Stimulated activated CD8-positive, alpha-beta memory T cell treated with anti-CD3 and anti-CD28 coated beads, Interleukin-7, amount 100 ng/mL, for 48 hours (primary cell): Measurements from ENCODE around the gene FBLIM1.
"Not testable (repeated sequence)": the region's sequence is repeated elsewhere in the genome, so short reads cannot be mapped to it uniquely, and the experiment has no call there.

ENCODE experiments used
- DNase-seq, 2 donors: peaks; one replicate each; pipeline ENCODE4 v3.0.0-alpha.2; 2020; ENCODE audit warnings: low read depth in 1 of 2; ENCODE audit errors: extremely low read depth in 1 of 2

The FBLIM1 gene

GRCh38 chr1:15804060-15804459 lies 45.5 kb downstream of the FBLIM1 start:
- no peak for DNase-seq

DNA sequence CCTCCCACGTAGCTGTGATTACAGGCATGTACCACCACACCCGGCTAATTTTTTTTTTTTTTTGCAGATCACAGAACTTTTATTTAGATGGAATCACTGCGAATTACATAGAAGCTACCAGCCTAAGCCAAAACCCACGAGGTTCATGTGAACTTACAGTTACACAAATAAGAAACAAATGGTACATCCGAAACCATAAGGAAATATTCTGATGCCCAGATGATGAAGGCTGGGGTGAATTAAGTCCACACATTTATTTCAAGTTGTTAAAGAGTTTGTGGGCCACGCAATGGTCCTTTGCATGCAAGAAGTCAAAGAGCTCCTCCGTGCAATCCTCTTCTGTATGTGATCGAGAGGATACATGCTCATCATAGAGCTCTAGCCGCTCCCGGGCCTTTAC lies 48.5 kb downstream of the FBLIM1 start:
- DNase-seq: no peak

DNA sequence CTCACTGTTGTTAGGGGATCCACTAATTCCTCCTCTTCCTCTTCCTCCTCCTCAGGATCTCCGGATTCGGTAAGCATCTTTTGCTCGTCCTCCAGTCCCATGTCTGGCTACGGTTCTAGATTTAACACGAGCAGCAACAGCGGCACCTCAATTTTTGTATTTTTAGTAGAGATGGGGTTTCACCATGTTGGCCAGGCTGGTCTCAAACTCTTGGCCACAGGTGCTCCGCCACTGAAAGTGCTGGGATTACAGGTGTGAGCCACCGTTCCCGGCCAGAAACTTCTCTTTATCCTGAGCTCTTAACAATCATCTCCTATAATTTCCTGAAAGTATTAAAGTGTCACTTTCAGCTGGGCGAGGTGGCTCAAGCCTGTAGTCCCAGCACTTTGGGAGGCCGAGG lies 49.0 kb downstream of the FBLIM1 start, which contains the start of gene UQCRHL:
Gene UQCRHL, minus strand, starts transcription at position 101 of the 400 bp plus-strand sequence. Its CDS starts 0 bp downstream, at position 101.
- DNase-seq: not testable (repeated sequence)

GRCh38 chr1:15808955-15809354 lies 50.4 kb downstream of the FBLIM1 start:
- DNase-seq: no peak

DNA sequence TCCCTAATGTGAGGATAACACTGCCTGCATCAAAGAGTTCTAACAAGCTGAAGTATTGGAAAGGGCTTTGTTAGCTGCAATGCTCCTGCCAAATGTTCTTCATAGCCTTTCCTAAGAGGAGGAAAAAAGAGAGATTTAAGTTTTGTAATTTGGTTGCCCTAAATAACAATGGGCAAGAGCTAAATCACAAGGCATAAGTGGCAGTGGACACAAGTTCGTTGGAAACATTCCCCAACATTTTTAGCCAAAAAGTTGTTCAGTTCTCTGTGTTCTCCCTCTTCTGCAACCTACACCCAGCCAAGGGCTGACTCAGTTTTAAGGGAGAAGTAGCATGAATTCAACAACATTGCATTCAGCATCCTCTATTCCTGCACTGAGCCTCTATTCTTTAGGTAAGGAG lies 51.5 kb downstream of the FBLIM1 start:
- no peak for DNase-seq

DNA sequence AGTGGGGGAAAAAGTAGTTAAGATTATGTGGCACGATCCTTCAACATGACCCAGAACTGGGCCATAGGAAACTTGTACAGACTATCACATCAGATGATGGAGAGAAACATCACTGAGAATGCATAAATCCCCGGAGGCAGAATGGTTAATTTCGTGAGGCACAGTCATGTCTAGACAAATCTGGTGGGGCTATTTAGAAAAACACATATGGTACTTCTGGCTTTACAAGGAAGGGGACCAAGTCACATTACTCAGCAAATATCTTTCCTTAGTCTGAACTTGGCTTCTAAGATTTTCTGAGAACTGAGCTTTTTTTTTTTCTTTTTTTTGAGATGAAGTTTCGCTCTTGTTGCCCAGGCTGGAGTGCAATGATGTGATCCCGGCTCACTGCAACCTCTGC lies 58.1 kb downstream of the FBLIM1 start:
- no peak for DNase-seq

DNA sequence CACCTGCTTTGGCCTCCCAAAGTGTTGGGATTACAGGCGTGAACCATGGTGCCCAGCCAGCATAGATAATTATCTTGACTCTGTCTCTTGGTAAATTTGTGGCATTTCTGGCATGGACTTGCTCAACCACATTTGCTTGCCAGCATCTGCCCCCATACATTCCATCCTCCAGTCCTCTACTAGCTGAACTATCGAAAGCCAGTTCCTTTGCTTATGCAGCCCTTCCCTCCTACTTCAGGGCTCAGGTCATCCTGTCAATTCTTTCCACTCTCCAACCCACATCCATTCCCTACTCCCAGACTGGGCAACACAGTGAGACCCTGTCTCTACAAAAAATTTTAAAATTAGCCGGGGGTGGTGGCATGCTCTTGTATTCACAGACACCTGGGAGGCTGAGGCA lies 61.9 kb downstream of the FBLIM1 start:
- DNase-seq: no peak

GRCh38 chr1:15825800-15826199 lies 67.2 kb downstream of the FBLIM1 start:
- no peak for DNase-seq

DNA sequence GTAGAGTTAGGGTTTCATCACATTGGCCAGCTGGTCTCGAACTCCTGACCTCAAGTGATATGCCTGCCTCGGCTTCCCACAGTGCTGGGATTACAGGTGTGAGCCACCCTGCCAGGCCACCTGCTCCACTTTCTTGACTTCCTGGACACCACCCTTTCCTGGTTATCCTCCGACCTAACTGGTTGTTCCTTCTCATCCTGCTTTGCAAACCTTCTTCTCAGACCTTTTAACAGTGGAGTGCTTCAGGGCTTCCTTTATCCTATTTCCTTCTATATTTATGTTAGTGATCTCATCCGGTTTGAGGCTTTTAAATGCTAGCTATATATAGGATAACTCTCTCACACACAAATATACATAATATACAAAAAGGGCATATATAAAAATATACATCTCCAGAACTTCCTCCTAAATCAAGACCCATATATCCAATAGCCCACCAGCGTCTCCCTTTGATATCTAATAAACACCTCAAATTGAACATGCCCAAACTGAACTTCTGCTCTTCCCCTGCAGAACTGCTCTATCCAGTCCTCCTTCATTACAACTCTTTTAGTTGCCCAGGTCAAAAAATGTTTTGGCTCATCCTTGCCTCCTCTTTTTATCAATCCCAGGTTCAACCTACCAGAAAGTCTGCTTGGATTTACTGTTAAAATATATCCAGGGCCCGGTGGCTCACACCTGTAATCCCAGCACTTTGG lies 68.4 kb downstream of the FBLIM1 start:
- DNase-seq: no peak

DNA sequence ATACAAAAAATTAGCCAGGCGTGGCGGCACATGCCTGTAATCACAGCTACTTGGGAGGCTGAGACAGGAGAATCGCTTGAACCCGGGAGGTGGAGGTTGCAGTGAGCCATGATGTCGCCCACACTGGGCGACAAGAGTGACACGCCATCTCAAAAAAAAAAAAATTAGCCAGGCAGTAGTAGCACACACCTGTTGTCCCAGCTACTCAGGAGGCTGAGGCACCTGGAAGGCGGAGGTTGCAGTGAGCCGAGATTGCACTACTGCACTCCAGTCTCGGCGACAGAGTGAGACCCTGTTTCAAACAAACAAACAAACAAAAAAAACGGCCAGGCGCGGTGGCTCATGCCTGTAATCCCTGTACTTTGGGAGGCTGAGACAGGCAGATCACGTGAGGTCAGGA lies 69.0 kb downstream of the FBLIM1 start:
- DNase-seq: not testable (repeated sequence)

- DNase-seq: not testable (repeated sequence)
These were observed 70.3 kb downstream of the FBLIM1 start for GRCh38 chr1:15828931-15829330.

- no peak for DNase-seq
These were observed 71.7 kb downstream of the FBLIM1 start for GRCh38 chr1:15830258-15830657.

DNA sequence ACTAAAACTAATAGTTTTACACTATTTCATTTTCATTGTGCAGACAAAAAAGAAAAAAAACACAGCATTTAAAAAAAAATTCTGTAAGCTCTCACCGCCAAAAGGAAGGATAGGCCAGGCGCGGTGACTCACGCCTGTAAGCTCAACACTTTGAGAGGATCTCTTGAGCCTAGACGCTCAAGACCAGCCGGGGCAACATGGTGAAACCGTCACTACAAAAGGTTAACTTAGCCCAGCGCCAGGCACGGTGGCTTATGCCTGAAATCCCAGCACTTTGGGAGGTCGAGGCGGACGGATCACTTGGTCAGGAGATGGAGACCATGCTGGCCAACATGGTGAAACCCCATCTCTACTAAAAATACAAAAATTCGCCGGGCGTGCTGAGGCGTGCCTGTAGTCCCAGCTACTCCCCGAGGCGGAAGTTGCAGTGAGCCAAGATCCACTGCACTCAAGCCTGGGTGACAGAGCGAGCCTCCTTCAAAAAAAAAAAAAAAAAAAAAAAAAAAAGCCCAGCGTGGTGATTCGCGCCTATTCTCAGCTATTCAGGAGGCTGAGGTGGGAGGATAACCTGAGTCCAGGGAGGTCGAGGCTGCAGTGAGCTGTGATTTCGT lies 74.6 kb downstream of the FBLIM1 start:
- DNase-seq: peak in 1 of 2 donors; percentile 0

DNA sequence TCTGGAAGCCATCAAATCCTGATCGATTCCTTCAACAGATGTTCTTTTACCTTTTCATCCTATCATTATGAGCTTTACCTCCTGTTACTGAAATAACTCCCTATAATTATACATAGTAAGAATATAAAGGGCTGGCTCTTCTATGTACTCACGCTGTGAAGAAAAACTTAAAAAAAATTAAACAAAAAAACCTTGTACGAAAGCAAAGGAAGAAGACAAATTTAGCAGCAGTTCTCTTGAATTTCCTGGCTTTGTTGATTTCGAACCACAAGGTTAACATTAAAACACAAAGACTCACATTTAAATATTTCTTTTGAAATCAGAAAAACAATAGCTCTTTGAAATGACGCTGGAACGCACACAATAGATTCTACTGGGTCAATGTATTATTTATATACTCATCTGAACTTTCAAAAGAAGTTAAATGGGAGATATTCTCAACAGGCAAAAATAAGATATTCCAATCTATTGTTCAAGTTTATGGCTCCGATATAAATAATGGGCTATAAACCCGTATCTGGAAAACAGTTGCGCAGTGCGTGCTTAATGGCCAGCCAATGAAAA lies 75.3 kb downstream of the FBLIM1 start:
- DNase-seq: no peak

DNA sequence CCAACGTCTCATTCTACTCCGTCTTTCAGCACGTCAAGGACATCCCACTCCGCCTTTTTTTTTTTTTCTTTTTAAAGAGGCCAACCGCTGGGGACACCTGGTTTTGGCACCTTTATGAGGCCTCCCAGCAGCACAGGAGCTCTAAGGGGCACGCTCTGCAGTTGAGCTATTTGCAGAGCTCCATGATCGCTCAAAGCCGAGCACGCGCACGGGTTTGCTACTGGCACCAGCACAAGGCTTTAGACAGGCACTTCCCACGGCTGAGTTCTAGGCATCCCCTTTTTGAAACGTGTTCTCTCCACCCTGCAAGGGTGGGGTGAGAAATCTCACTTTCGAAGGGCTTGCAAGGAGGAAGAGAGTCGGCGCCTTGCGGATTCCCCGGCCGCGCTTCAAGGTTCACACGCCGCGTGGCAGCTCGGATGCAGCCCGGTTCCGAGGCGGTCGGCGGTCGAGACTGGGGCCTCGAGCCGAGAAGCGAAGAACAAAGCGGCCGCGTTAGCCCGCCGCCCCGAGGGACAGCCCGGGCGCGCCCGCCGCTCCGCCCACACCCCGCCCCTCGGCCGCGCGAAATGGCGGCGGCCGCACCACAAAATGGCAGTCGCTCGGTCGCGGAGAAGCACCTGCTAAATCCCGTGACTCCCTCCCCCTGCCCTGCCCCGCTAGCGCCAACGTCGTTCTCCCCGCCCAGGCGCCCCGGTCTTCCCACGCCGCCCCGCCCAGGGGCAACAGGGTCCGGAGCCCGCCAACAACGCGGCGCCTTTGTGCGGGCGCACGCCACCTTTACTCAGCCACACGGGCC lies 76.0 kb downstream of the FBLIM1 start:
- DNase-seq: peak; percentile 82 to 89

DNA sequence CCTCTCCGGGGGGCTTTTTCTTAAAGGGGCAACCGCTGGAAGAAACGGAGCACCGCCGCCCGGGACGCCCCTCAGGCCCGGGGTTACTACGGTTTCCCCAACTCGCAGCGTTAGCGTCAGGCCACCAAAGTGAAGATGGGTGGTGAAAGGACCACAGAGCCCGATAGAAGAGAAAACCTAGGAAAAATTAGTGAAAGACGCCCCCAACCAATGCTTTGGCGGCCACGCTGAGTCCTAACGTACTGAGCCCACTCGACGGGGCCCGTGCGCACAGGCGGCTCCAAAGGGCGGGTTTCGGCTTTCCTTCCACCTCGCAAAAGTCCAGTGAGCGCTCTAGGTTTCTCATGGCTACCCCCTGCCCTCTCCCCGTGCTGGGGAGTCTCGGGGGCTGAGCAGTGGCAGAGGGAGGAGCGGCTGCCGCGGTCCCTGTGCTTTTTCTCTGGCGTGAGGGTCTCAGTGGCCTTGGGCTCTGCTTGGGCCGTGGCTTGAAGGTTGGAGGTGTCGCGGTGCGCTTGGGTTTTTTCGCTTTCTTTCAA lies 76.7 kb downstream of the FBLIM1 start:
- DNase-seq: no peak

DNA sequence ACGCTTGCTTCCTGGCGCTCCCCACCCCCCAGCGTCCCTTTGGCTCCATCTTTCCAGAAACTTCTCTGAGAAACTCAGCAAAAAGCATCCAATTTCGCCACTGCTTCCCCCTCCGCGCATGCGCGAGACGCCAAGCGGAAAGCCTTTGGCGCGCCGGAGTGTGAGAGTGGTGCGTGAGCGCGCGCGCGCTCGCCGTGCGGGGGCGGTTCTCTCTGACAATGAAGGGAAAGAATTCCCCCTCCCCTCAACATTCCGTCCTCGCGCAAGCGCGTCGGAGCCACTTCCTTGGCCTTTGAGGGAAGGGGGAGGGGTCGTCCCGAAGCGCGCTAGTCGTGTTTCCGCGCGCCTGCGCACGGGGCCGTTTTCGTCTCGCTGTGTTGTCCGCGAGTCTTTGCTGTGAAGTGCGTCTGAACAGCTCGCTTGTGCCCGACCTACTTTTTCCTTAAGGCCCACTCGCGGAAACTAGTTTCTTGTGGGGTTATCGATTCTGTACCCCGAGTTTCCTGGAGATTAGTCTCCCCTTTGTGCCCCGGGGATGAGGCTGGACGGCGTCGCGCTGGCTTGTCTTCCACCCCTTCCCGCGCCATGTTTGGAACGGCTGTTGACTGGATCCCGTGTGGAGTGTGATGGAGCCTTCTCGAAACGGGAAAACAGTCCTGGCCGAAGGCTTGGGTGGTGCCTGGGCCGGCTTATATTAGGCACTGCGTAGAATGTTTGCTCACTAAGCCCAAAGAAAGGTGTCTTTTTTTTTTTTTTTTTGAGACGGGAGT lies 77.3 kb downstream of the FBLIM1 start:
- DNase-seq: peak; percentile 96 to 99
